IMR-90 (cell line): ENCODE results near the gene CSK. TPM values are rescaled to one million over a fixed set of nuclear protein-coding genes. Genes with fewer than 3 reads are reported as not detected.

Source experiments
- ATAC-seq: fragments of 200-7000 bp; cut with Tn5 transposase; 2 replicates; pipeline ENCODE4 v1.9.1; 2020; ENCODE audit warnings: low read depth, mild to moderate bottlenecking, moderate library complexity
- BruUV-seq: library from RNA; stranded (reverse); fragments of 400-500 nt; replicated peaks from 2 replicates; lab custom pipeline; 2021; lab: Mats Ljungman, UMichigan
- CTCF ChIA-PET: fragments of 300-600 bp; formaldehyde crosslinking; extraction: SDS; loops from one replicate; lab custom pipeline; 2021; ENCODE audit warnings: antibody characterized with exemption; lab: Yijun Ruan, JAX
- POLR2A ChIA-PET: fragments of 300-600 bp; sonication (Branson Sonifier 250); formaldehyde crosslinking; loops from one replicate; lab custom pipeline; 2022; ENCODE audit warnings: antibody characterized with exemption; ENCODE audit not compliant: unreplicated experiment; lab: Charles Lee
- DNase-seq: peaks from one replicate; pipeline ENCODE4 v3.0.0; 2013
- H2AFZ ChIP-seq: replicated peaks from 2 replicates; pipeline ENCODE3; 2013; ENCODE audit warnings: low read length, mild to moderate bottlenecking; ENCODE audit not compliant: poor library complexity
- H2AK5ac ChIP-seq: 2 replicates; pipeline ENCODE4 v1.6.1; 2013; ENCODE audit warnings: low read depth, low read length, inconsistent platforms
- H2AK9ac ChIP-seq: replicated peaks from 2 replicates; pipeline ENCODE3; 2013; ENCODE audit warnings: mild to moderate bottlenecking, low read depth, low read length, moderate library complexity; ENCODE audit not compliant: poor library complexity
- H2BK120ac ChIP-seq: 2 replicates; pipeline ENCODE4 v1.6.1; 2013; ENCODE audit warnings: low read depth, low read length, inconsistent platforms
- H2BK15ac ChIP-seq: 3 replicates; pipeline ENCODE4 v1.6.1; 2013; ENCODE audit warnings: low read depth, low read length, inconsistent platforms
- H2BK20ac ChIP-seq: 2 replicates; pipeline ENCODE4 v1.6.1; 2013; ENCODE audit warnings: low read depth, mild to moderate bottlenecking, inconsistent platforms, low read length, moderate library complexity
- H2BK5ac ChIP-seq: 2 replicates; pipeline ENCODE4 v1.6.1; 2013; ENCODE audit warnings: mild to moderate bottlenecking, low read depth, low read length, inconsistent platforms; ENCODE audit not compliant: poor library complexity, severe bottlenecking
- H3K14ac ChIP-seq: replicated peaks from 2 replicates; pipeline ENCODE4 v1.6.1; 2013; ENCODE audit warnings: low read depth, low read length, inconsistent platforms
- H3K18ac ChIP-seq: 2 replicates; pipeline ENCODE4 v1.6.1; 2013; ENCODE audit warnings: low read depth, low read length, control low read depth
- H3K23ac ChIP-seq: 2 replicates; pipeline ENCODE4 v1.6.1; 2013; ENCODE audit warnings: low read depth, low read length, inconsistent platforms
- H3K27ac ChIP-seq: 2 replicates; pipeline ENCODE4 v1.5.1; 2013; ENCODE audit warnings: mild to moderate bottlenecking, control low read depth, low read length; ENCODE audit not compliant: insufficient read depth
- H3K27me3 ChIP-seq: 2 replicates; pipeline ENCODE4 v1.6.1; 2013; ENCODE audit warnings: low read length; ENCODE audit not compliant: control insufficient read depth, insufficient read depth
- H3K36me3 ChIP-seq: 2 replicates; pipeline ENCODE4 v1.6.1; 2013; ENCODE audit warnings: low read length, mixed read lengths; ENCODE audit not compliant: control insufficient read depth, insufficient read depth
- H3K4ac ChIP-seq: 2 replicates; pipeline ENCODE4 v1.6.1; 2013; ENCODE audit warnings: low read depth, low read length, inconsistent platforms
- H3K4me1 ChIP-seq: 2 replicates; pipeline ENCODE4 v1.6.1; 2013; ENCODE audit warnings: low read length, mixed read lengths; ENCODE audit not compliant: control insufficient read depth, insufficient read depth
- H3K4me2 ChIP-seq: 2 replicates; pipeline ENCODE4 v1.6.1; 2013; ENCODE audit warnings: low read depth, mild to moderate bottlenecking, control low read depth, low read length, moderate library complexity
- H3K4me3 ChIP-seq: 2 replicates; pipeline ENCODE4 v1.5.1; 2013; ENCODE audit warnings: low read depth, mild to moderate bottlenecking, control low read depth, low read length, moderate library complexity; ENCODE audit not compliant: insufficient read depth
- H3K56ac ChIP-seq: 2 replicates; pipeline ENCODE4 v1.6.1; 2013; ENCODE audit warnings: low read length, inconsistent platforms; ENCODE audit not compliant: insufficient read depth; ENCODE audit errors: extremely low read depth
- H3K79me1 ChIP-seq, 2 experiments: 2 replicates each; pipeline ENCODE4 v1.6.1; 2013; ENCODE audit warnings: low read length in 2 of 2, inconsistent platforms in 1 of 2, low read depth in 1 of 2
- H3K9ac ChIP-seq: 2 replicates; pipeline ENCODE4 v1.6.1; 2013; ENCODE audit warnings: low read depth, low read length, control low read depth
- H3K9me1 ChIP-seq: 2 replicates; pipeline ENCODE4 v1.6.1; 2013; ENCODE audit warnings: low read length, inconsistent platforms; ENCODE audit not compliant: insufficient read depth
- H3K9me3 ChIP-seq: 2 replicates; pipeline ENCODE4 v1.6.1; 2013; ENCODE audit warnings: low read length; ENCODE audit not compliant: control insufficient read depth, insufficient read depth
- H4K20me1 ChIP-seq: 2 replicates; pipeline ENCODE4 v1.6.1; 2013; ENCODE audit warnings: low read length, inconsistent platforms; ENCODE audit not compliant: insufficient read depth
- H4K5ac ChIP-seq: 2 replicates; pipeline ENCODE4 v1.6.1; 2013; ENCODE audit warnings: mild to moderate bottlenecking, low read depth, low read length, control low read depth
- H4K8ac ChIP-seq, 2 experiments: 2 replicates each; pipeline ENCODE4 v1.6.1; 2013; ENCODE audit warnings: low read depth in 2 of 2, low read length in 2 of 2, control low read depth in 1 of 2, inconsistent platforms in 1 of 2
- H4K91ac ChIP-seq: 2 replicates; pipeline ENCODE4 v1.6.1; 2013; ENCODE audit warnings: low read depth, low read length, inconsistent platforms; ENCODE audit not compliant: insufficient read depth
- CEBPB ChIP-seq: IDR thresholded peaks from 2 replicates; pipeline ENCODE4 v1.6.1; 2012; ENCODE audit warnings: low read depth, low read length, improper control_type of control experiment
- CHD1 ChIP-seq: IDR thresholded peaks from 2 replicates; pipeline ENCODE4 v1.6.1; 2012; ENCODE audit warnings: low read depth, low read length, improper control_type of control experiment
- FOS ChIP-seq: fragments of 150-350 bp; IDR thresholded peaks from 2 replicates; pipeline ENCODE4 v1.6.1; 2016; ENCODE audit warnings: low read depth, low read length
- MAZ ChIP-seq: IDR thresholded peaks from 2 replicates; pipeline ENCODE4 v1.6.1; 2012; ENCODE audit warnings: low read depth, mild to moderate bottlenecking, low read length, improper control_type of control experiment, moderate library complexity, borderline replicate concordance
- MXI1 ChIP-seq: IDR thresholded peaks from 2 replicates; pipeline ENCODE4 v1.6.1; 2012; ENCODE audit warnings: low read depth, mild to moderate bottlenecking, low read length, moderate library complexity, borderline replicate concordance
- POLR2A ChIP-seq: IDR thresholded peaks from 2 replicates; pipeline ENCODE4 v1.6.1; 2012; ENCODE audit warnings: mild to moderate bottlenecking, low read depth, low read length
- RCOR1 ChIP-seq: IDR thresholded peaks from 2 replicates; pipeline ENCODE4 v1.6.1; 2012; ENCODE audit warnings: mild to moderate bottlenecking, low read length, improper control_type of control experiment; ENCODE audit not compliant: insufficient replicate concordance
- RFX5 ChIP-seq: IDR thresholded peaks from 2 replicates; pipeline ENCODE4 v1.8.0; 2012; ENCODE audit warnings: low read depth, mild to moderate bottlenecking, low read length, moderate library complexity
- SMC3 ChIP-seq: fragments of 150-350 bp; IDR thresholded peaks from 2 replicates; pipeline ENCODE4 v1.6.1; 2016; ENCODE audit warnings: low read depth, mild to moderate bottlenecking, antibody characterized with exemption, low read length, moderate library complexity
- WGBS, 2 experiments: methylation state at CpG; one replicate each; pipeline versions ENCODE4 v1.1.5 to v1.1.7; 2013; ENCODE audit warnings: missing lambda C conversion rate in 2 of 2; ENCODE audit not compliant: insufficient read length in 1 of 2; ENCODE audit errors: extremely low coverage in 2 of 2; 5-methylcytosine and 5-hydroxymethylcytosine counted together
- dilution Hi-C: fragments of 300-500 bp; cut with HindIII; formaldehyde crosslinking; loops from one replicate; pipeline ENCODE4 v1.14.3; 2018; ENCODE audit warnings: low sequenced_read_pairs; ENCODE audit not compliant: unreplicated experiment
- in situ Hi-C: fragments of 300-500 bp; cut with MboI; formaldehyde crosslinking; loops from 3 replicates; pipeline ENCODE4 v1.14.3; 2019; ENCODE audit warnings: low sequenced_read_pairs, inconsistent platforms, mixed read lengths
- intact Hi-C: fragments of 100-400 bp; cut with micrococcal nuclease; formaldehyde crosslinking; loops from 2 replicates; pipeline ENCODE4 v1.10.0; 2022
- polyA plus RNA-seq, 3 experiments: library from polyadenylated mRNA; depleted of rRNA; stranded (reverse); fragments of >200 nt; gene quantifications; 2 replicates each; pipeline ENCODE4 v1.2.3, GENCODE V29; 2012; ENCODE audit warnings: low replicate concordance in 1 of 3
- total RNA-seq: library from RNA; depleted of rRNA; stranded (reverse); fragments of >200 nt; gene quantifications from 2 replicates; pipeline ENCODE4 v1.2.3, GENCODE V29; 2012
- TF ChIP-seq, protein P1 (sequence below): fragments of 150-350 bp; IDR thresholded peaks from 2 replicates; pipeline ENCODE4 v1.6.1; 2017; ENCODE audit warnings: mild to moderate bottlenecking, antibody characterized with exemption, low read length, low read depth
- TF ChIP-seq, protein P2 (sequence below): conservative IDR thresholded peaks from 2 replicates; pipeline ENCODE4 v1.5.1; 2012; ENCODE audit warnings: mild to moderate bottlenecking, low read depth, low read length, improper control_type of control experiment

CSK gene
- total and polyA plus RNA-seq, 2 of the 4 experiments (the other 2 are of a cell fraction): 10.8 to 54.0 TPM

DNA sequence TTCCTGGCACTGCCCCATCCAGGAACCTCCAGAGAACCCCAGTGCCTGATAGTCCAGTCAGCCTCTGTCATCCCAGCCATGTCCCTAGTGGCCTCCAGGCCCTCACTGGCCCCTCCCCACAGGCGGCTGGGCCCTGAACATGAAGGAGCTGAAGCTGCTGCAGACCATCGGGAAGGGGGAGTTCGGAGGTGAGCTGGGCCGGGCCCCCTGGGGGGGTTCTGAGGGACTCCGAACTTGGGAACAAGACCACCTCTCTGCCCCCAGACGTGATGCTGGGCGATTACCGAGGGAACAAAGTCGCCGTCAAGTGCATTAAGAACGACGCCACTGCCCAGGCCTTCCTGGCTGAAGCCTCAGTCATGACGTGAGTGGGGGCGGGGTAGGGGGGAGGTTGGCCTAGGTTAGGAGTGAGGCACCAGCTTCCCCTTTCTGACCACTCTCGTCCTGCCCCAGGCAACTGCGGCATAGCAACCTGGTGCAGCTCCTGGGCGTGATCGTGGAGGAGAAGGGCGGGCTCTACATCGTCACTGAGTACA is 18.7 kb downstream of the CSK start (continued):
- TF ChIP-seq SMC3 (no peak), FOS (no peak), CHD1 (no peak)
- TF ChIP-seq, protein P1, sequence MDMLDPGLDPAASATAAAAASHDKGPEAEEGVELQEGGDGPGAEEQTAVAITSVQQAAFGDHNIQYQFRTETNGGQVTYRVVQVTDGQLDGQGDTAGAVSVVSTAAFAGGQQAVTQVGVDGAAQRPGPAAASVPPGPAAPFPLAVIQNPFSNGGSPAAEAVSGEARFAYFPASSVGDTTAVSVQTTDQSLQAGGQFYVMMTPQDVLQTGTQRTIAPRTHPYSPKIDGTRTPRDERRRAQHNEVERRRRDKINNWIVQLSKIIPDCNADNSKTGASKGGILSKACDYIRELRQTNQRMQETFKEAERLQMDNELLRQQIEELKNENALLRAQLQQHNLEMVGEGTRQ: no peak

DNA sequence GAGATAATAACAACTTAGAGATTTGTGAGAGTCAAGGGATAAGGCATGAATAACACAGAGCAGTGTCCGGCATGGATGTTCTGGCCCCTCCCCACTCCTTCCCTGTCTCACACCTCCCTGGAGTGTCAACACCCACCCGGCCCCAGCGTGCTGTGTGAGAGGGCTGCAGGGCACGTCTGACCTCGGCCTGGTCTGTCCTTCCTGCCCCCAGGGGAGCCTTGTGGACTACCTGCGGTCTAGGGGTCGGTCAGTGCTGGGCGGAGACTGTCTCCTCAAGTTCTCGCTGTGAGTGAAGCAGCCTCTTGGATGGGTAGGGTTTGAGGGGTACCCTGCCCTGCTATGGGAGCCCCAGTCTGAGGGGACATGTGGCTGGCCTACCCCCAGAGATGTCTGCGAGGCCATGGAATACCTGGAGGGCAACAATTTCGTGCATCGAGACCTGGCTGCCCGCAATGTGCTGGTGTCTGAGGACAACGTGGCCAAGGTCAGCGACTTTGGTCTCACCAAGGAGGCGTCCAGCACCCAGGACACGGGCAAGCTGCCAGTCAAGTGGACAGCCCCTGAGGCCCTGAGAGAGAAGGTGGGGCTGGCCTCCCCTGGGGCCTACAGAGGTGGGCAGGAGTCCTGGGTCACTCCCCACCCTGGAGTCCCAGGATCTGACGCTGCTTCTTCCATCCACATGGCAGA is 19.6 kb downstream of the CSK start:
- Histone ChIP-seq H3K4me3 (no peak overlapping the region), H2BK5ac (no peak overlapping the region), H2BK20ac (no peak overlapping the region), H3K9me3 (no peaks in the 10 kb centered on the region), H4K8ac (no peak overlapping the region), H2AK5ac (no peak overlapping the region), H3K79me1 (peaks cover 3 to 44% of the 10 kb centered on the region in 2 experiments), H3K18ac (no peak overlapping the region), H4K5ac (no peak overlapping the region), H2AFZ (no peak overlapping the region), H3K4me1 (peaks cover 2% of the 10 kb centered on the region; the same call in 1 of the 2 replicates), H3K27ac (no peak overlapping the region), H3K36me3 (peaks cover 44% of the 10 kb centered on the region), H4K91ac (no peak overlapping the region), H3K14ac (no peak overlapping the region), H2AK9ac (no peak overlapping the region), H3K27me3 (no peaks in the 10 kb centered on the region), H3K4ac (no peak overlapping the region), H3K9me1 (0 out of 2 replicates have a peak, but pooled peaks cover under 1% of the 10 kb centered on the region), H2BK15ac (no peak overlapping the region), H3K9ac (no peak overlapping the region), H4K20me1 (peaks cover 39% of the 10 kb centered on the region), H2BK120ac (no peak overlapping the region), H3K4me2 (no peak overlapping the region), H3K56ac (no peak overlapping the region), H3K23ac (no peak overlapping the region)
- no peak for DNase-seq
- WGBS, 2 experiments: 86% methylated on average over 11 of the region's 18 CpGs; no CpG with 5 or more reads in 1 of the 2 experiments
- ATAC-seq: no peak
- in situ Hi-C loops (no loop called here), dilution Hi-C loops (no loop called here), intact Hi-C loops (no loop called here)
- ChIA-PET POLR2A (no interaction called here), CTCF (interaction anchor here (1.0 kb wide), 1 partner anchor 30 kb away, joined by 3 read pairs; no protein-coding TSS in a partner anchor)
- BruUV-seq: no TSS peak
- TF ChIP-seq RFX5: no peak
- TF ChIP-seq MXI1: no peak
- TF ChIP-seq FOS: no peak
- TF ChIP-seq CEBPB: no peak
- no peak for TF ChIP-seq MAZ
- TF ChIP-seq RCOR1: no peak
- TF ChIP-seq, protein P2, sequence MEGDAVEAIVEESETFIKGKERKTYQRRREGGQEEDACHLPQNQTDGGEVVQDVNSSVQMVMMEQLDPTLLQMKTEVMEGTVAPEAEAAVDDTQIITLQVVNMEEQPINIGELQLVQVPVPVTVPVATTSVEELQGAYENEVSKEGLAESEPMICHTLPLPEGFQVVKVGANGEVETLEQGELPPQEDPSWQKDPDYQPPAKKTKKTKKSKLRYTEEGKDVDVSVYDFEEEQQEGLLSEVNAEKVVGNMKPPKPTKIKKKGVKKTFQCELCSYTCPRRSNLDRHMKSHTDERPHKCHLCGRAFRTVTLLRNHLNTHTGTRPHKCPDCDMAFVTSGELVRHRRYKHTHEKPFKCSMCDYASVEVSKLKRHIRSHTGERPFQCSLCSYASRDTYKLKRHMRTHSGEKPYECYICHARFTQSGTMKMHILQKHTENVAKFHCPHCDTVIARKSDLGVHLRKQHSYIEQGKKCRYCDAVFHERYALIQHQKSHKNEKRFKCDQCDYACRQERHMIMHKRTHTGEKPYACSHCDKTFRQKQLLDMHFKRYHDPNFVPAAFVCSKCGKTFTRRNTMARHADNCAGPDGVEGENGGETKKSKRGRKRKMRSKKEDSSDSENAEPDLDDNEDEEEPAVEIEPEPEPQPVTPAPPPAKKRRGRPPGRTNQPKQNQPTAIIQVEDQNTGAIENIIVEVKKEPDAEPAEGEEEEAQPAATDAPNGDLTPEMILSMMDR: no peak
- TF ChIP-seq, protein P1: no peak
- no peak for TF ChIP-seq POLR2A
